Hematopoietic multipotent progenitor cell treated with erythropoietin and hydrocortisone succinate and interleukin-3 and kit ligand, for 15 days (in vitro differentiated cells): Measurements from ENCODE around the gene KLRC4.
"Not testable (repeated sequence)": the region's sequence is repeated elsewhere in the genome, so short reads cannot be mapped to it uniquely, and the experiment has no call there.

Experiments used
- DNase-seq: peaks from one replicate; pipeline ENCODE4 v3.0.0-alpha.2; 2015; ENCODE audit warnings: low spot score

The KLRC4 gene

GRCh38 chr12:10409392-10409791 lies at the start of gene KLRC4:
KLRC4 (minus strand) TSS chr12:10409757; CDS start chr12:10409575, 182 bp downstream.
- no peak for DNase-seq

- no peak for DNase-seq
Measured at GRCh38 chr12:10457760-10458159, 48.2 kb upstream of the KLRC4 start.

- no peak for DNase-seq
Measured at GRCh38 chr12:10456856-10457255, 47.3 kb upstream of the KLRC4 start.

GRCh38 chr12:10455766-10456165 lies 46.2 kb upstream of the KLRC4 start:
- DNase-seq: no peak

GRCh38 chr12:10454531-10454930 lies 45.0 kb upstream of the KLRC4 start:
- no peak for DNase-seq

- no peak for DNase-seq
Measured at GRCh38 chr12:10453156-10453555, 43.6 kb upstream of the KLRC4 start, which contains the start of gene KLRC1. KLRC1 (minus strand) TSS chr12:10453377; CDS start chr12:10451156, 2,221 bp downstream.

GRCh38 chr12:10448236-10448635 lies 38.7 kb upstream of the KLRC4 start:
- no peak for DNase-seq

- DNase-seq: not testable (repeated sequence)
Measured at GRCh38 chr12:10446052-10446451, 36.5 kb upstream of the KLRC4 start.

- DNase-seq: not testable (repeated sequence)
Measured at GRCh38 chr12:10441144-10441543, 31.6 kb upstream of the KLRC4 start.

- not testable (repeated sequence) for DNase-seq
Measured at GRCh38 chr12:10439608-10440274, 30.2 kb upstream of the KLRC4 start.

GRCh38 chr12:10437601-10438000 lies 28.0 kb upstream of the KLRC4 start:
- not testable (repeated sequence) for DNase-seq

GRCh38 chr12:10435816-10436215 lies 26.3 kb upstream of the KLRC4 start, which contains the start of gene KLRC2:
KLRC2 (minus strand) TSS chr12:10436010; CDS start chr12:10435986, 24 bp downstream.
- not testable (repeated sequence) for DNase-seq

GRCh38 chr12:10430623-10431022 lies 21.1 kb upstream of the KLRC4 start:
- DNase-seq: not testable (repeated sequence)

- DNase-seq: not testable (repeated sequence)
Measured at GRCh38 chr12:10425938-10426337, 16.4 kb upstream of the KLRC4 start.

- DNase-seq: not testable (repeated sequence)
Measured at GRCh38 chr12:10424260-10424899, 14.8 kb upstream of the KLRC4 start.

- not testable (repeated sequence) for DNase-seq
Measured at GRCh38 chr12:10422159-10422558, 12.6 kb upstream of the KLRC4 start.

- DNase-seq: not testable (repeated sequence)
Measured at GRCh38 chr12:10420334-10420733, 10.8 kb upstream of the KLRC4 start, which contains the start of gene KLRC3. KLRC3 (minus strand) TSS chr12:10420595; CDS start chr12:10420550, 45 bp downstream.

GRCh38 chr12:10408842-10409241 lies 715 bp downstream of the KLRC4 start:
- DNase-seq: no peak

- no peak for DNase-seq
Measured at GRCh38 chr12:10406725-10407124, 2.8 kb downstream of the KLRC4 start.

GRCh38 chr12:10405294-10405693 lies 4.3 kb downstream of the KLRC4 start:
- DNase-seq: no peak

GRCh38 chr12:10404798-10405197 lies 4.8 kb downstream of the KLRC4 start:
- DNase-seq: no peak

GRCh38 chr12:10400829-10401228 lies 8.7 kb downstream of the KLRC4 start:
- DNase-seq: no peak

- no peak for DNase-seq
Measured at GRCh38 chr12:10398168-10398567, 11.4 kb downstream of the KLRC4 start.
